ENCODE results near the gene COL17A1. TPM values are rescaled to one million over a fixed set of nuclear protein-coding genes. Genes with fewer than 3 reads are reported as not detected.

Gene COL17A1
- total RNA-seq, 1 donor from 2014 or later, result 10.1 TPM

DNA sequence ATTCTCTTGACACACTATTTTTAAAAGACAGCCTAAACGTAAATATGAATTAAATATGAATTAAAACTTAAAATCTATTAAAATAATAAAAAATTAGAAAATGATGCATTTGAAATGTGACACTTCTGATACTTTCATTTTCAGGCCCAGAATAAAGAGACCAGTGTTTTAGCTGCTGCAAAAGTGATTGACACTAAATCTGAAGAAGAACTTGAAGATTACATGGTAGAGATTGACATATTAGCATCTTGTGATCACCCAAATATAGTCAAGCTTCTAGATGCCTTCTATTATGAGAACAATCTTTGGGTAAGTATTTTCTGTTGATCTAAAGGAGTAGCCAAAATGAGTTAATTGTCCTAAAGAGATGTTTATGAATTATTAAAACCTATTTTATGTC, 95.1 kb downstream of the COL17A1 start:
- Mint-ChIP-seq H3K27ac (ENCODE audit: unreplicated experiment) (no peak overlapping the region), H3K4me1 (ENCODE audit: low read depth, unreplicated experiment) (peaks cover 6% of the 10 kb centered on the region), H3K9me3 (ENCODE audit: unreplicated experiment) (no peaks in the 10 kb centered on the region), H3K4me3 (ENCODE audit: unreplicated experiment) (no peak overlapping the region), H3K27me3 (ENCODE audit: low read depth, unreplicated experiment) (no peaks in the 10 kb centered on the region), H3K36me3 (ENCODE audit: low read depth, unreplicated experiment) (no peaks in the 10 kb centered on the region)
- no peaks in the 10 kb centered on the region for H3K27me3 ChIP-seq (ENCODE audit: insufficient read depth, low read length)
- H2AFZ ChIP-seq (ENCODE audit: low read depth, low read length), result no peak overlapping the region
- H3K4me3 ChIP-seq (ENCODE audit: insufficient read depth, low read depth, low read length), result no peak overlapping the region
- H4K20me1 ChIP-seq (ENCODE audit: insufficient read depth, low read length), result peaks cover 22% of the 10 kb centered on the region
- DNase-seq (ENCODE audit: low read depth) (no peak), FAIRE-seq (no peak)
- peaks cover 4% of the 10 kb centered on the region for H3K36me3 ChIP-seq (ENCODE audit: insufficient read depth, low read length)
- no peak for TF ChIP-seq EZH2 (IDR thresholded peaks at IDR 0.05; ENCODE audit: insufficient read depth, low read length)
- TF ChIP-seq, protein P1, sequence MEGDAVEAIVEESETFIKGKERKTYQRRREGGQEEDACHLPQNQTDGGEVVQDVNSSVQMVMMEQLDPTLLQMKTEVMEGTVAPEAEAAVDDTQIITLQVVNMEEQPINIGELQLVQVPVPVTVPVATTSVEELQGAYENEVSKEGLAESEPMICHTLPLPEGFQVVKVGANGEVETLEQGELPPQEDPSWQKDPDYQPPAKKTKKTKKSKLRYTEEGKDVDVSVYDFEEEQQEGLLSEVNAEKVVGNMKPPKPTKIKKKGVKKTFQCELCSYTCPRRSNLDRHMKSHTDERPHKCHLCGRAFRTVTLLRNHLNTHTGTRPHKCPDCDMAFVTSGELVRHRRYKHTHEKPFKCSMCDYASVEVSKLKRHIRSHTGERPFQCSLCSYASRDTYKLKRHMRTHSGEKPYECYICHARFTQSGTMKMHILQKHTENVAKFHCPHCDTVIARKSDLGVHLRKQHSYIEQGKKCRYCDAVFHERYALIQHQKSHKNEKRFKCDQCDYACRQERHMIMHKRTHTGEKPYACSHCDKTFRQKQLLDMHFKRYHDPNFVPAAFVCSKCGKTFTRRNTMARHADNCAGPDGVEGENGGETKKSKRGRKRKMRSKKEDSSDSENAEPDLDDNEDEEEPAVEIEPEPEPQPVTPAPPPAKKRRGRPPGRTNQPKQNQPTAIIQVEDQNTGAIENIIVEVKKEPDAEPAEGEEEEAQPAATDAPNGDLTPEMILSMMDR (IDR thresholded peaks at IDR 0.05; ENCODE audit: insufficient read depth, low read depth, low read length), result no peak
- H3K9me3 ChIP-seq (ENCODE audit: insufficient read depth, low read depth, low read length), result no peaks in the 10 kb centered on the region
- H3K4me2 ChIP-seq (ENCODE audit: low read length), result no peak overlapping the region
- H3K27ac ChIP-seq (ENCODE audit: low read depth, low read length), result no peak overlapping the region
- no peaks in the 10 kb centered on the region for H3K4me1 ChIP-seq (ENCODE audit: insufficient read depth, low read length)
- no peak overlapping the region for H3K9ac ChIP-seq (ENCODE audit: low read length)
- H3K79me2 ChIP-seq (ENCODE audit: insufficient read depth, low read length), result peaks cover 41% of the 10 kb centered on the region

- Histone ChIP-seq H4K20me1 (ENCODE audit: insufficient read depth, low read length) (peaks cover 24% of the 10 kb centered on the region), H3K9ac (ENCODE audit: low read length) (no peak overlapping the region), H3K36me3 (ENCODE audit: insufficient read depth, low read length) (peaks cover 4% of the 10 kb centered on the region), H3K4me2 (ENCODE audit: low read length) (no peak overlapping the region), H3K9me3 (ENCODE audit: insufficient read depth, low read depth, low read length) (no peaks in the 10 kb centered on the region), H3K4me1 (ENCODE audit: insufficient read depth, low read length) (no peaks in the 10 kb centered on the region), H3K79me2 (ENCODE audit: insufficient read depth, low read length) (peaks cover 45% of the 10 kb centered on the region), H3K27ac (ENCODE audit: low read depth, low read length) (no peak overlapping the region), H3K4me3 (ENCODE audit: insufficient read depth, low read depth, low read length) (no peak overlapping the region), H2AFZ (ENCODE audit: low read depth, low read length) (no peak overlapping the region), H3K27me3 (ENCODE audit: insufficient read depth, low read length) (no peaks in the 10 kb centered on the region)
- H3K4me1 Mint-ChIP-seq (ENCODE audit: low read depth, unreplicated experiment), result peaks cover 6% of the 10 kb centered on the region
- H3K36me3 Mint-ChIP-seq (ENCODE audit: low read depth, unreplicated experiment), result no peaks in the 10 kb centered on the region
- H3K27me3 Mint-ChIP-seq (ENCODE audit: low read depth, unreplicated experiment), result no peaks in the 10 kb centered on the region
- H3K4me3 Mint-ChIP-seq (ENCODE audit: unreplicated experiment), result no peak overlapping the region
- H3K27ac Mint-ChIP-seq (ENCODE audit: unreplicated experiment), result no peak overlapping the region
- no peak for DNase-seq (ENCODE audit: low read depth)
- no peak for FAIRE-seq
- no peaks in the 10 kb centered on the region for H3K9me3 Mint-ChIP-seq (ENCODE audit: unreplicated experiment)
- TF ChIP-seq, protein P1 (IDR thresholded peaks at IDR 0.05; ENCODE audit: insufficient read depth, low read depth, low read length), result no peak
- TF ChIP-seq EZH2 (IDR thresholded peaks at IDR 0.05; ENCODE audit: insufficient read depth, low read length), result no peak
Observed at GRCh38 chr10:103990121-103990520, 95.6 kb downstream of the COL17A1 start.

GRCh38 chr10:103986360-103986759, 99.3 kb downstream of the COL17A1 start:
- H3K27ac Mint-ChIP-seq (ENCODE audit: unreplicated experiment), result no peak overlapping the region
- Histone ChIP-seq H3K9ac (ENCODE audit: low read length) (no peak overlapping the region), H3K4me1 (ENCODE audit: insufficient read depth, low read length) (no peaks in the 10 kb centered on the region), H3K79me2 (ENCODE audit: insufficient read depth, low read length) (peaks cover 83% of the 10 kb centered on the region), H3K9me3 (ENCODE audit: insufficient read depth, low read depth, low read length) (no peaks in the 10 kb centered on the region), H4K20me1 (ENCODE audit: insufficient read depth, low read length) (peaks cover 49% of the 10 kb centered on the region), H2AFZ (ENCODE audit: low read depth, low read length) (no peak overlapping the region), H3K27ac (ENCODE audit: low read depth, low read length) (no peak overlapping the region), H3K36me3 (ENCODE audit: insufficient read depth, low read length) (no peaks in the 10 kb centered on the region), H3K4me2 (ENCODE audit: low read length) (no peak overlapping the region), H3K4me3 (ENCODE audit: insufficient read depth, low read depth, low read length) (no peak overlapping the region), H3K27me3 (ENCODE audit: insufficient read depth, low read length) (no peaks in the 10 kb centered on the region)
- no peak for DNase-seq (ENCODE audit: low read depth)
- no peaks in the 10 kb centered on the region for H3K36me3 Mint-ChIP-seq (ENCODE audit: low read depth, unreplicated experiment)
- no peak for FAIRE-seq
- TF ChIP-seq EZH2 (IDR thresholded peaks at IDR 0.05; ENCODE audit: insufficient read depth, low read length), result no peak
- TF ChIP-seq, protein P1 (IDR thresholded peaks at IDR 0.05; ENCODE audit: insufficient read depth, low read depth, low read length), result no peak
- no peaks in the 10 kb centered on the region for H3K27me3 Mint-ChIP-seq (ENCODE audit: low read depth, unreplicated experiment)
- peaks cover 13% of the 10 kb centered on the region for H3K4me1 Mint-ChIP-seq (ENCODE audit: low read depth, unreplicated experiment)
- H3K9me3 Mint-ChIP-seq (ENCODE audit: unreplicated experiment), result no peaks in the 10 kb centered on the region
- H3K4me3 Mint-ChIP-seq (ENCODE audit: unreplicated experiment), result no peak overlapping the region
